IMR-90 (cell line): Measurements from ENCODE around the gene CREB5. TPM values are rescaled to one million over a fixed set of nuclear protein-coding genes. Genes with fewer than 3 reads are reported as not detected.

ENCODE experiments used
- ATAC-seq: fragments of 200-7000 bp; cut with Tn5 transposase; 2 replicates; pipeline ENCODE4 v1.9.1; 2020; ENCODE audit warnings: low read depth, mild to moderate bottlenecking, moderate library complexity
- BruUV-seq: library from RNA; stranded (reverse); fragments of 400-500 nt; replicated peaks from 2 replicates; lab custom pipeline; 2021; lab: Mats Ljungman, UMichigan
- CTCF ChIA-PET: fragments of 300-600 bp; formaldehyde crosslinking; extraction: SDS; loops from one replicate; lab custom pipeline; 2021; ENCODE audit warnings: antibody characterized with exemption; lab: Yijun Ruan, JAX
- POLR2A ChIA-PET: fragments of 300-600 bp; sonication (Branson Sonifier 250); formaldehyde crosslinking; loops from one replicate; lab custom pipeline; 2022; ENCODE audit warnings: antibody characterized with exemption; ENCODE audit not compliant: unreplicated experiment; lab: Charles Lee
- DNase-seq: peaks from one replicate; pipeline ENCODE4 v3.0.0; 2013
- H2AFZ ChIP-seq: replicated peaks from 2 replicates; pipeline ENCODE3; 2013; ENCODE audit warnings: low read length, mild to moderate bottlenecking; ENCODE audit not compliant: poor library complexity
- H2AK5ac ChIP-seq: 2 replicates; pipeline ENCODE4 v1.6.1; 2013; ENCODE audit warnings: low read depth, low read length, inconsistent platforms
- H2AK9ac ChIP-seq: replicated peaks from 2 replicates; pipeline ENCODE3; 2013; ENCODE audit warnings: mild to moderate bottlenecking, low read depth, low read length, moderate library complexity; ENCODE audit not compliant: poor library complexity
- H2BK120ac ChIP-seq: 2 replicates; pipeline ENCODE4 v1.6.1; 2013; ENCODE audit warnings: low read depth, low read length, inconsistent platforms
- H2BK15ac ChIP-seq: 3 replicates; pipeline ENCODE4 v1.6.1; 2013; ENCODE audit warnings: low read depth, low read length, inconsistent platforms
- H2BK20ac ChIP-seq: 2 replicates; pipeline ENCODE4 v1.6.1; 2013; ENCODE audit warnings: low read depth, mild to moderate bottlenecking, inconsistent platforms, low read length, moderate library complexity
- H2BK5ac ChIP-seq: 2 replicates; pipeline ENCODE4 v1.6.1; 2013; ENCODE audit warnings: mild to moderate bottlenecking, low read depth, low read length, inconsistent platforms; ENCODE audit not compliant: poor library complexity, severe bottlenecking
- H3K14ac ChIP-seq: replicated peaks from 2 replicates; pipeline ENCODE4 v1.6.1; 2013; ENCODE audit warnings: low read depth, low read length, inconsistent platforms
- H3K18ac ChIP-seq: 2 replicates; pipeline ENCODE4 v1.6.1; 2013; ENCODE audit warnings: low read depth, low read length, control low read depth
- H3K23ac ChIP-seq: 2 replicates; pipeline ENCODE4 v1.6.1; 2013; ENCODE audit warnings: low read depth, low read length, inconsistent platforms
- H3K27ac ChIP-seq: 2 replicates; pipeline ENCODE4 v1.5.1; 2013; ENCODE audit warnings: mild to moderate bottlenecking, control low read depth, low read length; ENCODE audit not compliant: insufficient read depth
- H3K27me3 ChIP-seq: 2 replicates; pipeline ENCODE4 v1.6.1; 2013; ENCODE audit warnings: low read length; ENCODE audit not compliant: control insufficient read depth, insufficient read depth
- H3K36me3 ChIP-seq: 2 replicates; pipeline ENCODE4 v1.6.1; 2013; ENCODE audit warnings: low read length, mixed read lengths; ENCODE audit not compliant: control insufficient read depth, insufficient read depth
- H3K4ac ChIP-seq: 2 replicates; pipeline ENCODE4 v1.6.1; 2013; ENCODE audit warnings: low read depth, low read length, inconsistent platforms
- H3K4me1 ChIP-seq: 2 replicates; pipeline ENCODE4 v1.6.1; 2013; ENCODE audit warnings: low read length, mixed read lengths; ENCODE audit not compliant: control insufficient read depth, insufficient read depth
- H3K4me2 ChIP-seq: 2 replicates; pipeline ENCODE4 v1.6.1; 2013; ENCODE audit warnings: low read depth, mild to moderate bottlenecking, control low read depth, low read length, moderate library complexity
- H3K4me3 ChIP-seq: 2 replicates; pipeline ENCODE4 v1.5.1; 2013; ENCODE audit warnings: low read depth, mild to moderate bottlenecking, control low read depth, low read length, moderate library complexity; ENCODE audit not compliant: insufficient read depth
- H3K56ac ChIP-seq: 2 replicates; pipeline ENCODE4 v1.6.1; 2013; ENCODE audit warnings: low read length, inconsistent platforms; ENCODE audit not compliant: insufficient read depth; ENCODE audit errors: extremely low read depth
- H3K79me1 ChIP-seq, 2 experiments: 2 replicates each; pipeline ENCODE4 v1.6.1; 2013; ENCODE audit warnings: low read length in 2 of 2, inconsistent platforms in 1 of 2, low read depth in 1 of 2
- H3K9ac ChIP-seq: 2 replicates; pipeline ENCODE4 v1.6.1; 2013; ENCODE audit warnings: low read depth, low read length, control low read depth
- H3K9me1 ChIP-seq: 2 replicates; pipeline ENCODE4 v1.6.1; 2013; ENCODE audit warnings: low read length, inconsistent platforms; ENCODE audit not compliant: insufficient read depth
- H3K9me3 ChIP-seq: 2 replicates; pipeline ENCODE4 v1.6.1; 2013; ENCODE audit warnings: low read length; ENCODE audit not compliant: control insufficient read depth, insufficient read depth
- H4K20me1 ChIP-seq: 2 replicates; pipeline ENCODE4 v1.6.1; 2013; ENCODE audit warnings: low read length, inconsistent platforms; ENCODE audit not compliant: insufficient read depth
- H4K5ac ChIP-seq: 2 replicates; pipeline ENCODE4 v1.6.1; 2013; ENCODE audit warnings: mild to moderate bottlenecking, low read depth, low read length, control low read depth
- H4K8ac ChIP-seq, 2 experiments: 2 replicates each; pipeline ENCODE4 v1.6.1; 2013; ENCODE audit warnings: low read depth in 2 of 2, low read length in 2 of 2, control low read depth in 1 of 2, inconsistent platforms in 1 of 2
- H4K91ac ChIP-seq: 2 replicates; pipeline ENCODE4 v1.6.1; 2013; ENCODE audit warnings: low read depth, low read length, inconsistent platforms; ENCODE audit not compliant: insufficient read depth
- BHLHE40 ChIP-seq: fragments of 150-350 bp; IDR thresholded peaks from 2 replicates; pipeline ENCODE4 v1.6.1; 2016; ENCODE audit warnings: mild to moderate bottlenecking, low read depth, low read length
- CEBPB ChIP-seq: IDR thresholded peaks from 2 replicates; pipeline ENCODE4 v1.6.1; 2012; ENCODE audit warnings: low read depth, low read length, improper control_type of control experiment
- CHD1 ChIP-seq: IDR thresholded peaks from 2 replicates; pipeline ENCODE4 v1.6.1; 2012; ENCODE audit warnings: low read depth, low read length, improper control_type of control experiment
- CTCF ChIP-seq: conservative IDR thresholded peaks from 2 replicates; pipeline ENCODE4 v1.5.1; 2012; ENCODE audit warnings: mild to moderate bottlenecking, low read depth, low read length, improper control_type of control experiment
- FOS ChIP-seq: fragments of 150-350 bp; IDR thresholded peaks from 2 replicates; pipeline ENCODE4 v1.6.1; 2016; ENCODE audit warnings: low read depth, low read length
- MAFK ChIP-seq: IDR thresholded peaks from 2 replicates; pipeline ENCODE4 v1.6.1; 2012; ENCODE audit warnings: low read depth, low read length, improper control_type of control experiment
- MAZ ChIP-seq: IDR thresholded peaks from 2 replicates; pipeline ENCODE4 v1.6.1; 2012; ENCODE audit warnings: low read depth, mild to moderate bottlenecking, low read length, improper control_type of control experiment, moderate library complexity, borderline replicate concordance
- MXI1 ChIP-seq: IDR thresholded peaks from 2 replicates; pipeline ENCODE4 v1.6.1; 2012; ENCODE audit warnings: low read depth, mild to moderate bottlenecking, low read length, moderate library complexity, borderline replicate concordance
- POLR2A ChIP-seq: IDR thresholded peaks from 2 replicates; pipeline ENCODE4 v1.6.1; 2012; ENCODE audit warnings: mild to moderate bottlenecking, low read depth, low read length
- RAD21 ChIP-seq: IDR thresholded peaks from 2 replicates; pipeline ENCODE4 v1.6.1; 2012; ENCODE audit warnings: low read length, improper control_type of control experiment
- RCOR1 ChIP-seq: IDR thresholded peaks from 2 replicates; pipeline ENCODE4 v1.6.1; 2012; ENCODE audit warnings: mild to moderate bottlenecking, low read length, improper control_type of control experiment; ENCODE audit not compliant: insufficient replicate concordance
- RFX5 ChIP-seq: IDR thresholded peaks from 2 replicates; pipeline ENCODE4 v1.8.0; 2012; ENCODE audit warnings: low read depth, mild to moderate bottlenecking, low read length, moderate library complexity
- SMC3 ChIP-seq: fragments of 150-350 bp; IDR thresholded peaks from 2 replicates; pipeline ENCODE4 v1.6.1; 2016; ENCODE audit warnings: low read depth, mild to moderate bottlenecking, antibody characterized with exemption, low read length, moderate library complexity
- WGBS, 2 experiments: methylation state at CpG; one replicate each; pipeline versions ENCODE4 v1.1.5 to v1.1.7; 2013; ENCODE audit warnings: missing lambda C conversion rate in 2 of 2; ENCODE audit not compliant: insufficient read length in 1 of 2; ENCODE audit errors: extremely low coverage in 2 of 2; 5-methylcytosine and 5-hydroxymethylcytosine counted together
- dilution Hi-C: fragments of 300-500 bp; cut with HindIII; formaldehyde crosslinking; loops from one replicate; pipeline ENCODE4 v1.14.3; 2018; ENCODE audit warnings: low sequenced_read_pairs; ENCODE audit not compliant: unreplicated experiment
- in situ Hi-C: fragments of 300-500 bp; cut with MboI; formaldehyde crosslinking; loops from 3 replicates; pipeline ENCODE4 v1.14.3; 2019; ENCODE audit warnings: low sequenced_read_pairs, inconsistent platforms, mixed read lengths
- intact Hi-C: fragments of 100-400 bp; cut with micrococcal nuclease; formaldehyde crosslinking; loops from 2 replicates; pipeline ENCODE4 v1.10.0; 2022
- polyA plus RNA-seq, 3 experiments: library from polyadenylated mRNA; depleted of rRNA; stranded (reverse); fragments of >200 nt; gene quantifications; 2 replicates each; pipeline ENCODE4 v1.2.3, GENCODE V29; 2012; ENCODE audit warnings: low replicate concordance in 1 of 3
- total RNA-seq: library from RNA; depleted of rRNA; stranded (reverse); fragments of >200 nt; gene quantifications from 2 replicates; pipeline ENCODE4 v1.2.3, GENCODE V29; 2012
- TF ChIP-seq, protein P1 (sequence below): fragments of 150-350 bp; IDR thresholded peaks from 2 replicates; pipeline ENCODE4 v1.6.1; 2016; ENCODE audit warnings: low read depth, mild to moderate bottlenecking, low read length, moderate library complexity, borderline replicate concordance
- TF ChIP-seq, protein P2 (sequence below): fragments of 150-350 bp; IDR thresholded peaks from 2 replicates; pipeline ENCODE4 v1.6.1; 2017; ENCODE audit warnings: mild to moderate bottlenecking, antibody characterized with exemption, low read length, low read depth

The CREB5 gene
- total and polyA plus RNA-seq, 2 of the 4 experiments (the other 2 are of a cell fraction): 7.3 to 13.1 TPM

DNA sequence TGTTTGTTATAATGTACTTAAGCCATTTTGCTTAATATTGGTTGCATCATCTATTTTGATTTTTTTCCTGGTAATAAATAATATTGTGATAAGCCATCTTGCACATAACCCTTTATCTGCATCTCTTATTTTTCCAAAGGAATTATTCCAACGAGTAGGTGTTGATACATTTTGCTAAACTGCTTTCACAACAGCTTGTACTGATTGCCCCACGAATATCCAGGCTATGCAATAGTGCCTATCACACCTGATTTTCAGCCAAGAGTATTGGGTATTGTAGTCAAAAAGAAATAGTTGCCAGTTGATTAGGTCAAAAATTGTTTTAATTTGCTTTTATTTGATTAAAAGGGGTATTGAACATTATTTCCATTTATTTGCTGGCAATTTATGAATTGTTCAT is 20.7 kb downstream of the CREB5 start:
- no TSS peak for BruUV-seq
- no peak overlapping the region for H2AFZ ChIP-seq
- H2AK9ac ChIP-seq: no peak overlapping the region
- no peak overlapping the region for H3K4me2 ChIP-seq
- no peak overlapping the region for H2BK20ac ChIP-seq
- H3K18ac ChIP-seq: no peak overlapping the region
- H4K20me1 ChIP-seq: no peaks in the 10 kb centered on the region
- no peak overlapping the region for H3K4ac ChIP-seq
- H4K91ac ChIP-seq: no peak overlapping the region
- no peak overlapping the region for H3K27ac ChIP-seq
- no peak overlapping the region for H4K8ac ChIP-seq
- no peak for ATAC-seq
- H3K23ac ChIP-seq: no peak overlapping the region
- no peak overlapping the region for H3K14ac ChIP-seq
- no peaks in the 10 kb centered on the region for H3K79me1 ChIP-seq
- ChIA-PET CTCF (no interaction called here), POLR2A (no interaction called here)
- TF ChIP-seq, protein P1, sequence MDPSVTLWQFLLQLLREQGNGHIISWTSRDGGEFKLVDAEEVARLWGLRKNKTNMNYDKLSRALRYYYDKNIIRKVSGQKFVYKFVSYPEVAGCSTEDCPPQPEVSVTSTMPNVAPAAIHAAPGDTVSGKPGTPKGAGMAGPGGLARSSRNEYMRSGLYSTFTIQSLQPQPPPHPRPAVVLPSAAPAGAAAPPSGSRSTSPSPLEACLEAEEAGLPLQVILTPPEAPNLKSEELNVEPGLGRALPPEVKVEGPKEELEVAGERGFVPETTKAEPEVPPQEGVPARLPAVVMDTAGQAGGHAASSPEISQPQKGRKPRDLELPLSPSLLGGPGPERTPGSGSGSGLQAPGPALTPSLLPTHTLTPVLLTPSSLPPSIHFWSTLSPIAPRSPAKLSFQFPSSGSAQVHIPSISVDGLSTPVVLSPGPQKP: no peak
- TF ChIP-seq CHD1: no peak
- TF ChIP-seq RAD21: no peak
- TF ChIP-seq BHLHE40: no peak
- TF ChIP-seq RFX5: no peak
- no peak for TF ChIP-seq CTCF
- no peak for TF ChIP-seq MAFK
- no peak for TF ChIP-seq POLR2A
- TF ChIP-seq MAZ: no peak
- no peak for TF ChIP-seq MXI1
- no peak for TF ChIP-seq CEBPB
- TF ChIP-seq FOS: no peak
- TF ChIP-seq RCOR1: no peak
- TF ChIP-seq, protein P2, sequence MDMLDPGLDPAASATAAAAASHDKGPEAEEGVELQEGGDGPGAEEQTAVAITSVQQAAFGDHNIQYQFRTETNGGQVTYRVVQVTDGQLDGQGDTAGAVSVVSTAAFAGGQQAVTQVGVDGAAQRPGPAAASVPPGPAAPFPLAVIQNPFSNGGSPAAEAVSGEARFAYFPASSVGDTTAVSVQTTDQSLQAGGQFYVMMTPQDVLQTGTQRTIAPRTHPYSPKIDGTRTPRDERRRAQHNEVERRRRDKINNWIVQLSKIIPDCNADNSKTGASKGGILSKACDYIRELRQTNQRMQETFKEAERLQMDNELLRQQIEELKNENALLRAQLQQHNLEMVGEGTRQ: no peak
- TF ChIP-seq SMC3: no peak
- in situ Hi-C loops (no loop called here), intact Hi-C loops (no loop called here), dilution Hi-C loops (no loop called here)
- peaks cover 2% of the 10 kb centered on the region; the same call in 1 of the 2 replicates for H3K27me3 ChIP-seq
- no peak overlapping the region for H3K9ac ChIP-seq
- H2BK5ac ChIP-seq: no peak overlapping the region
- no peak overlapping the region for H3K4me3 ChIP-seq
- peaks cover 2% of the 10 kb centered on the region; the same call in 1 of the 2 replicates for H3K4me1 ChIP-seq
- no peak overlapping the region for H2BK15ac ChIP-seq
- no peaks in the 10 kb centered on the region for H3K9me1 ChIP-seq
- H2BK120ac ChIP-seq: no peak overlapping the region
- no CpG with 5 or more reads among the region's 2 CpGs for WGBS, 2 experiments
- no peak overlapping the region for H2AK5ac ChIP-seq
- no peaks in the 10 kb centered on the region for H3K9me3 ChIP-seq
- no peaks in the 10 kb centered on the region for H3K36me3 ChIP-seq
- no peak overlapping the region for H4K5ac ChIP-seq
- DNase-seq: no peak
- no peak overlapping the region for H3K56ac ChIP-seq
